Activated CD4-positive, alpha-beta T cell treated with anti-CD3 and anti-CD28 coated beads for 36 hours (primary cell): Measurements from ENCODE around the gene PLEKHF1. TPM values are rescaled to one million over a fixed set of nuclear protein-coding genes. Genes with fewer than 3 reads are reported as not detected.
A peak's percentile ranks its signal among the peaks of the same experiment; 100 is the strongest.
"Not testable (repeated sequence)": the region's sequence is repeated elsewhere in the genome, so short reads cannot be mapped to it uniquely, and the experiment has no call there.

Source experiments
- ATAC-seq: fragments of 200-7000 bp; cut with Tn5 transposase; one replicate; pipeline ENCODE4 v1.10.0; 2021; ENCODE audit warnings: mild to moderate bottlenecking, moderate library complexity
- CTCF ChIA-PET: fragments of 350-600 bp; sonication (Branson Sonifier 250); formaldehyde crosslinking; loops from one replicate; lab custom pipeline; 2021; ENCODE audit warnings: antibody characterized with exemption; lab: Charles Lee
- POLR2A ChIA-PET: fragments of 350-600 bp; sonication (Branson Sonifier 250); formaldehyde crosslinking; loops from one replicate; lab custom pipeline; 2021; ENCODE audit warnings: antibody characterized with exemption, inconsistent platforms; lab: Charles Lee
- DNase-seq: peaks from one replicate; pipeline ENCODE4 v3.0.0-alpha.2; 2020
- H3K27ac Mint-ChIP-seq: one replicate; pipeline ENCODE4 v1.8.0; 2021; ENCODE audit warnings: mixed read lengths
- H3K27me3 Mint-ChIP-seq: one replicate; pipeline ENCODE4 v1.8.0; 2021; ENCODE audit warnings: mixed read lengths
- H3K36me3 Mint-ChIP-seq: one replicate; pipeline ENCODE4 v1.8.0; 2021; ENCODE audit warnings: low read depth, mixed read lengths
- H3K4me1 Mint-ChIP-seq: one replicate; pipeline ENCODE4 v1.8.0; 2021; ENCODE audit warnings: mixed read lengths
- H3K4me3 Mint-ChIP-seq: one replicate; pipeline ENCODE4 v1.8.0; 2021; ENCODE audit warnings: mild to moderate bottlenecking, moderate library complexity, mixed read lengths
- H3K9me3 Mint-ChIP-seq: one replicate; pipeline ENCODE4 v1.8.0; 2021; ENCODE audit warnings: low read depth, mixed read lengths
- intact Hi-C, 2 experiments: fragments of 100-400 bp; cut with DNase I in 1 of 2; cut with micrococcal nuclease in 1 of 2; formaldehyde crosslinking; loops; one replicate each; pipeline versions ENCODE4 v1.14.2 to v1.15.1; 2022 to 2024; cut with DNase I, micrococcal nuclease
- total RNA-seq, 2 experiments: library from RNA; stranded (reverse); gene quantifications; one replicate each; pipeline ENCODE4 v1.2.3, GENCODE V29; 2021

The PLEKHF1 gene
- total RNA-seq, 2 experiments from 2014 or later = 25.4 to 26.6 TPM

DNA sequence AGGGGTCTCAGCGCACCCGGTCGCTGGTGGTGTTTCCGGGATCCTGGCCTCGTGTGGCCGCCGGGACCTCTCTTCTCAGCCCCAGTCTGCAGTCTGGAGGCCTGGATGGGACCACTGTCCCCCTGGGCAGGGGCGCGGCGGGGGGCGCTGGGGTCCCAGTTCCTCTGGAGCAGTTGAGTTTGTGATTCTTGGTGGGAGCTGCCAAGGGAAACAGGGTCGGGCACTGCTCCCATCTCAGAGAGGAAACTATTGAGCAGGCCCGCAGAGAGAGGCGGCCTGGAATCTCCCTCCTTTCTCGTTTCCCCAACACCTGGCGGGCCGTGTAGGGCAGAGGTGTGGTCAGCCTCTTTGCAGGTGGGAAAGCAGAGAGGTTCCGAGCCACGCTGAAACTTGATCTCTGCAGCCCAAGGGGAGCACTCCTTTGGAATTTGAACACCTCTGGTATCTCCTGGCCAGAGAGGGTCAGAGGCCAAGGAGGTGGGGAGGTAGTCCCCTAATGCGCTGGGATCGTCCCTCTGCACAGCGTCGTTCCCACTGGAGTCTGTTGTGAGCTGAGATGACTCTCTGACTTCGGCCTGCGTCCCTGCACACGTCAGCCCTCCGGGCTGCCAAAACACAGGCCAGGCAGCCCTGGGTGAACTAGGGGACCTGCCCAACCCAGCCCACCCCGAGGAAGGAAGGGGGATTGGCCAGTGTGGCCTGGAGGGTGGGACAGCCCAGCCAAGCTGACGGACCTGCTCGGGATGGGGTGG is 741 bp downstream of the PLEKHF1 start:
- intact Hi-C loops = loop anchor here (1.0 to 10.0 kb wide), 13 partner anchors 14 to 1549 kb away; partner anchors contain the start of genes C19orf12 (in 1 of the 2), POP4 (in 1 of the 2), UQCRFS1 (in 1 of the 2) and URI1 (in 1 of the 2)
- ChIA-PET POLR2A (interaction anchor here (0.9 to 1.4 kb wide), 4 partner anchors 46 to 60 kb away, joined by 4 to 7 read pairs (median 6); partner anchors contain the start of genes C19orf12 and POP4), CTCF (interaction anchor here (0.8 to 5.2 kb wide), 12 partner anchors 9 to 64 kb away, joined by 3 to 55 read pairs (median 7); partner anchors contain the start of genes C19orf12 and POP4)
- no peaks in the 10 kb centered on the region for H3K9me3 Mint-ChIP-seq
- ATAC-seq (no peak), DNase-seq (peak; percentile 46)
- peak overlapping the region; percentile 87 for H3K4me3 Mint-ChIP-seq
- H3K27ac Mint-ChIP-seq = peak overlapping the region; percentile 96
- H3K4me1 Mint-ChIP-seq = peaks cover 73% of the 10 kb centered on the region
- no peaks in the 10 kb centered on the region for H3K27me3 Mint-ChIP-seq
- H3K36me3 Mint-ChIP-seq = peaks cover 28% of the 10 kb centered on the region

DNA sequence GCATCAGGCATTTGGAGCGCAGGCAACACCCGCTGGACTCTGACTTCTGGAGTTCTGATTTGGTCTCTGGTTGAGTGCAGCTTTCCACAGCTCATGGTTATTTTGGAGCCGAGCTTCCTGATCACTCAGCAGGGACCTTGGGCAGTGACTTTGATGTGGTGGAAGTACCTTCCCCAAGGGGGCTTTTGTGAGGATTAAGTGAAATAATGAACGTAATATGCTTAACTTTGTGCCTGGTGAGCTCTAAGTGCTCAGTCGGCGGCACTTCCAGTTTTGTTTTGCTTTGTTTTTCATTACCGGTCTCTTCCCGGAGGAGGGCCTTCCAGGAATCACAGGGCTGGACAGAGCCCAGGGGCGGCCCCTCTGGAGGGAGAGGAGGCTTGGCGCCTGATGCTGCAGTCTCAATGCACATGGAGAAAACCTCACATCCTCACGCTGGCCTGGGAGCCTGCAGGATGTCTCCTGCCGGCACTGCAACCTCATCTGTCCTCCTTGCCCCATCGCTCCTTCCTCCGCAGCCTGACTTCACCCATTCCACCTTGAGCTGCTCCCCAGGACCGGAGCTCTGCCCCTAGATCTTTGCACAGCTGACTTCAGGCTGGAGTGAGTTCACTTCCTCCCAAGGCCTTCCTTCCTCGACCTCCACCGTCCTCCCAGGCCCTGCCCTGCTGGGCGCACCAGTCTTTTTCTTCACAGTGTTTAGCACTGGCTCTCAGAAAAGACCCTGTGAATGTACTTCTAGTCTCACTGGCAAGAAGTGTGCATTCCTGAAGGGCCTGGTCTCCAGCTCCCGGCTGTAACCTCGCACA is 1.5 kb downstream of the PLEKHF1 start:
- ChIA-PET POLR2A (interaction anchor here (0.6 to 1.2 kb wide), 2 partner anchors 40 to 60 kb away, joined by 3 to 5 read pairs; partner anchors contain the start of gene POP4), CTCF (interaction anchor here (0.8 to 5.2 kb wide), 10 partner anchors 11 to 72 kb away, joined by 3 to 55 read pairs (median 12); partner anchors contain the start of genes C19orf12 and POP4)
- Mint-ChIP-seq H3K27me3 (no peaks in the 10 kb centered on the region), H3K4me3 (peak overlapping the region; percentile 87), H3K36me3 (peaks cover 34% of the 10 kb centered on the region), H3K27ac (peak overlapping the region; percentile 96), H3K9me3 (no peaks in the 10 kb centered on the region), H3K4me1 (peaks cover 75% of the 10 kb centered on the region)
- intact Hi-C loops = loop anchor here (1.0 to 10.0 kb wide), 4 partner anchors 14 to 1548 kb away; partner anchors contain the start of gene UQCRFS1 (in 1 of the 2)
- ATAC-seq (no peak), DNase-seq (peak; percentile 56)

DNA sequence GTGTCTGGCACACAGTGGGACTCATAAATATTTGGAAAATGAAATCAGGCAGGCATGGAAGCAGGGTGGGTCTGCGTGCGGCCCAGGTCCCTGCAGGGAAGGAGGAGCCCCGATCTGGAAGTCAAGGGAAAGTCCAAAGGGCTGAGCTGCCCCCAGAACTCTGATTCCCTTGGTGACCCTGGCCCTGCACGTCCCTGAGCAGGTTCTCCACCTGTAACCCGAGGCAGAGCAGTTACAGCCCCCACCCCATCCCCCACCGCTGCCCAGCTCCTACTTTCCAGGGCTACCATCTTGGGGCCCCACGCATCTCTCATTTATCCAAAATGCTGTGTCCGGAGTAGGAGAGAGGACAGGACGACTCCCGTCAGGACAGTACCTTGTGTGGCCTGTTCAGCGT is 2.1 kb downstream of the PLEKHF1 start:
- DNase-seq (peak; percentile 29), ATAC-seq (no peak)
- peaks cover 37% of the 10 kb centered on the region for H3K36me3 Mint-ChIP-seq
- H3K4me3 Mint-ChIP-seq = peak overlapping the region; percentile 87
- H3K9me3 Mint-ChIP-seq = no peaks in the 10 kb centered on the region
- no peaks in the 10 kb centered on the region for H3K27me3 Mint-ChIP-seq
- H3K27ac Mint-ChIP-seq = peak overlapping the region; percentile 96
- intact Hi-C loops = loop anchor here (2.0 to 10.0 kb wide), 3 partner anchors 13 to 1547 kb away; partner anchors contain the start of gene UQCRFS1 (in 1 of the 2)
- ChIA-PET POLR2A (no interaction called here), CTCF (interaction anchor here (1.0 to 5.2 kb wide), 10 partner anchors 11 to 84 kb away, joined by 3 to 55 read pairs (median 12); partner anchors contain the start of genes C19orf12 and POP4)
- H3K4me1 Mint-ChIP-seq = peaks cover 76% of the 10 kb centered on the region

DNA sequence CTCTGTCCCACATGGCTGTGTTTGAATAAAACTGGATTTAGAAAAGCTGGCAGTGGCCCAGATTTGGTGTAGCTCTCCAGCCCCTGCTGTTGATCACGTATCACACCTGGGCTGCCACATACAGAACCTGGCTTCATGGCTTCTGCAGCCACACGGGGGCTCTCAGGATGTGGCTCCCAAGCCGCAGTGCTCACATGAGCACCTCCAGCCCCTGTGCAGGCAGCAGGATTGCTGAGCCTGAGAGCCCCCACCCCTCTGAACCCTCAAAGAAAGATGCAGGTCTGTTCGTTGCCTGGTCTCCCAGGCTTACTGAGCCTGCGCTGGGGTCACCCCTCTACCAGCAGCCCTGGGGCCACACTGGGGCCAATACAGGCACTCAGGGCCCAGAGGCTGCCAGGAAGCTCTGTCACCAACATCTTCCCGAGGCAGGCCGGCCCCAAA is 2.7 kb downstream of the PLEKHF1 start:
- POLR2A ChIA-PET = interaction anchor here (2.0 kb wide), 1 partner anchor 62 kb away, joined by 8 read pairs; the partner anchor contains the start of gene POP4
- Mint-ChIP-seq H3K4me1 (peaks cover 76% of the 10 kb centered on the region), H3K36me3 (peaks cover 41% of the 10 kb centered on the region), H3K27ac (peak overlapping the region; percentile 96), H3K4me3 (peak overlapping the region; percentile 87), H3K27me3 (no peaks in the 10 kb centered on the region), H3K9me3 (no peaks in the 10 kb centered on the region)
- peak; percentile 80 for DNase-seq
- CTCF ChIA-PET = interaction anchor here (0.6 to 5.2 kb wide), 14 partner anchors 10 to 459 kb away, joined by 3 to 55 read pairs (median 4); partner anchors contain the start of genes C19orf12 and POP4
- intact Hi-C loops = loop anchor here (1.0 to 10.0 kb wide), 4 partner anchors 13 to 1547 kb away; partner anchors contain the start of gene UQCRFS1 (in 1 of the 2)
- ATAC-seq = peak; percentile 32

DNA sequence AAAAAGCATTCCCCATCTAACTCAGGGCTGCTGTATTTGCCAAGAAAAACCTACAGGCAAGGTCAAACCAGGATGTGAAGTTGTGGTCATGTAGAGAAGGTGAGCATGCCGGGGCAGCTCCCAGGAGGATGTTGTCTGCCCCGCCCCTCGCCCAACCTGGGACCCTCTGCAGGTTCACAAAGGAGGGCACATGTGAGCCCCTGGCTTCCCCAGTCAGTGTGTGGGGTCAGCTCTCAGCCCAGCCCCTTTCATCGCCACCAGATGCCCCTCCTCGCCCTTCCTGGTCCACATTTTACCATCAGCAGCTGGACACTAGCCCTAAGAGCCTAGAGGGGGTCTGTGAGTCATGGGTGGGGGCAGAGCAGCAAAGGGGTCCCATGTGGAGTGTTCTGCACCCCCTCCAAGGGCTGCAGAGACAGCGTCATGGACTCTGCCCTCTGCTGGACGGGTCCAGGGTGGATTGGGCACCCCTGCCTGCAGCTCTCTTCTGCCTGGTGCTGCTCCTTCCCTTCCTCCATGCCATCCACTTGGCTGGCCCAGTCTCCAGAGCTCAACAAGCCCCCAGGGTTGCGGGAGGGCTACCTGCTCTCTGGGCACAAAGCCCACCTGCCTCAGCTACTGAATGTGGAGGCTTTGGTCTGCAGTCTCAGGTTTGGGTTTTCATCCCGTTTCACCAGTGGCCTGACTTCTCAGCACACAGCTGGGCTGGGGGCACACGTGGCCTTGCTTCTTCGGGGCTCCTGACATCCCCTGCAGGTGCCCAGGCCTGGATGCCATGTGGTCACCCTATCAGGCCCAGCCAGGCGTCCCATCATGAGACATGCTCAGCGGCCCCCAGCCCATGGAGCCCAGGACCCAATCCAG is 3.7 kb downstream of the PLEKHF1 start:
- peak; percentile 48 for DNase-seq
- Mint-ChIP-seq H3K36me3 (peaks cover 50% of the 10 kb centered on the region), H3K27me3 (no peaks in the 10 kb centered on the region), H3K4me3 (peak overlapping the region; percentile 87), H3K9me3 (no peaks in the 10 kb centered on the region), H3K27ac (peak overlapping the region; percentile 96), H3K4me1 (peaks cover 76% of the 10 kb centered on the region)
- ChIA-PET CTCF (interaction anchor here (0.6 to 5.2 kb wide), 11 partner anchors 9 to 179 kb away, joined by 3 to 55 read pairs (median 5); partner anchors contain the start of genes C19orf12 and POP4), POLR2A (interaction anchor here (2.0 kb wide), 1 partner anchor 63 kb away, joined by 8 read pairs; the partner anchor contains the start of gene POP4)
- no peak for ATAC-seq
- intact Hi-C loops = loop anchor here in 1 of 2 experiments (1.0 to 10.0 kb wide), 3 partner anchors 47 to 1546 kb away; partner anchors contain the start of gene UQCRFS1

DNA sequence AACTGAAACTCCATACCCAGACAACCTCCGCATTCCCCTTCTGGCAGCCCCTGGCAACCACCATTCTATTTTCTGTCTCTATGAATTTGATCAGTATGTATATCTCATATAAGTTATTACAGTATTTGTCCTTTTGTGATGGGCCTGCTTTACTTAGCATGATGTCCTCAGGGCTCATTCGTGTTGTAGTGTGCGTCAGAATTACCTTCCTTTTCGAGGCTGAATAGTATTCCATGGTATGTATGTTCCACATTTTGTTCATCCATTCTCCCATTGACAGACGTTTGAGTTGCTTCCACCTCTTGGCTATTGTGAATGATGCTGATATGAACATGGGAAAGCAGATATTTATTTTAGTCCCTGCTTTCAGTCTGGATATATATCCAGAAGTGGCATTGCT is 5.0 kb downstream of the PLEKHF1 start:
- H3K9me3 Mint-ChIP-seq = no peaks in the 10 kb centered on the region
- peaks cover 77% of the 10 kb centered on the region for H3K4me1 Mint-ChIP-seq
- intact Hi-C loops = loop anchor here in 1 of 2 experiments (5.0 kb wide), 1 partner anchor 167 kb away; no protein-coding TSS in a partner anchor
- DNase-seq (no peak), ATAC-seq (no peak)
- H3K36me3 Mint-ChIP-seq = peaks cover 51% of the 10 kb centered on the region
- H3K4me3 Mint-ChIP-seq = no peak overlapping the region
- H3K27ac Mint-ChIP-seq = peak overlapping the region; percentile 96
- H3K27me3 Mint-ChIP-seq = no peaks in the 10 kb centered on the region
- POLR2A ChIA-PET = no interaction called here
- CTCF ChIA-PET = interaction anchor here (3.0 to 4.0 kb wide), 2 partner anchors 11 to 63 kb away, joined by 18 to 26 read pairs; partner anchors contain the start of gene POP4

DNA sequence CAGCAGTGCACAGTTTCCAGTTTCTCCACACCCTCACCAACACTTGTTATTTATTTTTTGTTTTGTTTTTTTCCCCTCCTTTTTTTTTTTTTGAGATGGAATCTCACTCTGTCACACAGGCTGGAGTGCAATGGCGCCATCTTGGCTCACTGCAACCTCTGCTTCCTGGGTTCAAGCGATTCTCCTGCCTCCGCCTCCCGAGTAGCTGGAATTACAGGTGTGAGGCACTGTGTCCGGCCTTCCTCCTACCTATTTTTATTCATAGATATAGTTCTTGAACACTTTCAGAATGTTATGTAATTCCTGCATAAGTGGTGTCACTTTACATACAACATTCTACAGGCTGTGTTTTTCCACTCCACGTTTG is 5.7 kb downstream of the PLEKHF1 start:
- Mint-ChIP-seq H3K4me3 (peak overlapping the region; percentile 59), H3K36me3 (peaks cover 54% of the 10 kb centered on the region), H3K27ac (peak overlapping the region; percentile 96), H3K4me1 (peaks cover 85% of the 10 kb centered on the region)
- ChIA-PET CTCF (interaction anchor here (0.6 to 4.0 kb wide), 14 partner anchors 9 to 1551 kb away, joined by 3 to 41 read pairs (median 14); partner anchors contain the start of genes C19orf12 and POP4), POLR2A (interaction anchor here (2.4 kb wide), 1 partner anchor 11 kb away, joined by 13 read pairs; no protein-coding TSS in a partner anchor)
- intact Hi-C loops = loop anchor here in 1 of 2 experiments (5.0 kb wide), 1 partner anchor 166 kb away; no protein-coding TSS in a partner anchor
- not testable (repeated sequence) for DNase-seq, H3K27me3 Mint-ChIP-seq, H3K9me3 Mint-ChIP-seq, ATAC-seq

DNA sequence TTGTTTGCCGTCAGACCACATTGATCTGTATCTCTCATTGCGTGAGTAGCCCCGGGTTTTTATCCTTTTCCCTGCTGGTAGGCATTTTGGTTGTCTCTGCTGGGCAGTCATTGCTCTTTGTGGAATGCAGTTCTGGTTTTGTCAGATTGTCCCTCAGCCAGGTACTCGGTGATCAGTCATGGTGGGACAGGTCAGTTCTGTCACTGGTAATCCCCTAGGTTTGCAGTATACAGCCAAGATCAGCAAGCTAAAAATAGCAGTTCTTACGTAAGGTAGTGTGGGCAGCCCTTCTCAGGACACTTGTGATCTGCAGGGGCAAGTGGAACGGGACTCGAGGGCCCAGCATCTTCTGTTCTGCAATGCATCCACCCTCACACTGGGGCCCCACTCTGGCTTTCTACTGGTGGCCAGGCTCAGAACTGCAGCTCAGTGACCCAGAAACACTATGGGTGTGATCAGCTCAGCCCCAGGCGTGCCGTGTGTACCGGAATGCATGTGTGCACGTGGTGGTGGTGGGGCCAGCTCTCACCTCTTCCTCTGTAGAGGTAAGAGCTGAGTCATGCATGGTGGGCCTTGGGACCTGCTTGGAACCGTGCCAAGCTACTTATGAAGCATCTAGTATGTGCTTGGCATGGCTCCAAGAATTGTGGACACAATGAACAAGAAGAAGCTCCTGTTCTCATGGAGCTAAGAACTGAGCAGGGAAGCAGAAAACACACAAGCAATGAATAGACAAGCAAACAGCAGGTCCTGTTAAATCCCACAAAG is 6.3 kb downstream of the PLEKHF1 start:
- ATAC-seq (peak; percentile 70), DNase-seq (peak; percentile 94)
- CTCF ChIA-PET = interaction anchor here (0.6 to 4.0 kb wide), 19 partner anchors 9 to 1550 kb away, joined by 3 to 41 read pairs (median 9); partner anchors contain the start of genes C19orf12 and POP4
- POLR2A ChIA-PET = interaction anchor here (0.6 to 2.4 kb wide), 3 partner anchors 10 to 65 kb away, joined by 7 to 13 read pairs (median 8); partner anchors contain the start of gene POP4
- Mint-ChIP-seq H3K36me3 (peaks cover 52% of the 10 kb centered on the region), H3K4me3 (peak overlapping the region; percentile 59), H3K9me3 (no peaks in the 10 kb centered on the region), H3K27me3 (no peaks in the 10 kb centered on the region), H3K27ac (peak overlapping the region; percentile 96), H3K4me1 (peaks cover 90% of the 10 kb centered on the region)
- intact Hi-C loops = loop anchor here (1.0 to 5.0 kb wide), 5 partner anchors 9 to 166 kb away; no protein-coding TSS in a partner anchor
